HL-60 (cell line): ENCODE data around the gene GAL3ST2.

ENCODE experiments used
- CTCF ChIP-seq: IDR thresholded peaks from one replicate; pipeline ENCODE4 v1.5.1; 2011; ENCODE audit warnings: low read length, control low read depth, inconsistent platforms; ENCODE audit not compliant: insufficient read depth
- POLR2AphosphoS5 ChIP-seq: IDR thresholded peaks from 2 replicates; pipeline ENCODE4 v1.6.1; 2012; ENCODE audit warnings: low read depth

- TF ChIP-seq CTCF (no peak), POLR2AphosphoS5 (no peak)
Measured at GRCh38 chr2:241751152-241751551, 25.5 kb upstream of the GAL3ST2 start.
